ENCODE measurements around the gene USH1C. TPM values are rescaled to one million over a fixed set of nuclear protein-coding genes. Genes with fewer than 3 reads are reported as not detected.

The USH1C gene
- polyA plus RNA-seq, 6 donors from 2014 or later = not detected

- Mint-ChIP-seq H3K4me1 (no peaks in the 10 kb centered on the region), H3K36me3 (no peaks in the 10 kb centered on the region), H3K9me3 (no peaks in the 10 kb centered on the region), H3K4me3 (no peak overlapping the region), H3K27ac (peak overlapping the region in 1 of 6 donors; percentile 40), H3K27me3 (peaks cover 14 to 28% (median 20%) of the 10 kb centered on the region in 3 donors)
- no peak for ATAC-seq (ENCODE audit: low read depth in 2 of 2)
- DNase-seq = no peak
Measured at GRCh38 chr11:17561526-17561925, 17.3 kb upstream of the USH1C start.

GRCh38 chr11:17561111-17561415 is 16.8 kb upstream of the USH1C start:
- Mint-ChIP-seq H3K27me3 (peaks cover 16 to 33% (median 25%) of the 10 kb centered on the region in 3 donors), H3K4me1 (no peaks in the 10 kb centered on the region), H3K9me3 (no peaks in the 10 kb centered on the region), H3K4me3 (no peak overlapping the region), H3K36me3 (no peaks in the 10 kb centered on the region), H3K27ac (no peak overlapping the region)
- DNase-seq (no peak), ATAC-seq (ENCODE audit: low read depth in 2 of 2) (no peak)

- peak overlapping the region in 1 of 6 donors; percentile 40 for H3K27ac Mint-ChIP-seq
- DNase-seq = no peak
- no peaks in the 10 kb centered on the region for H3K36me3 Mint-ChIP-seq
- no peaks in the 10 kb centered on the region for H3K4me1 Mint-ChIP-seq
- H3K4me3 Mint-ChIP-seq = no peak overlapping the region
- H3K27me3 Mint-ChIP-seq = peaks cover 18 to 36% (median 26%) of the 10 kb centered on the region in 3 donors
- no peak for ATAC-seq (ENCODE audit: low read depth in 2 of 2)
- H3K9me3 Mint-ChIP-seq = no peaks in the 10 kb centered on the region
Measured at GRCh38 chr11:17560281-17561110, 16.3 kb upstream of the USH1C start.

- H3K4me3 Mint-ChIP-seq = no peak overlapping the region
Measured at GRCh38 chr11:17559341-17560087, 15.3 kb upstream of the USH1C start.

GRCh38 chr11:17558916-17559315 is 14.7 kb upstream of the USH1C start:
- H3K27ac Mint-ChIP-seq = no peak overlapping the region
- H3K4me1 Mint-ChIP-seq = no peaks in the 10 kb centered on the region
- H3K27me3 Mint-ChIP-seq = peaks cover 19 to 43% (median 26%) of the 10 kb centered on the region in 3 donors
- ATAC-seq (ENCODE audit: low read depth in 2 of 2) (no peak), DNase-seq (no peak)
- no peaks in the 10 kb centered on the region for H3K36me3 Mint-ChIP-seq
- no peak overlapping the region for H3K4me3 Mint-ChIP-seq
- no peaks in the 10 kb centered on the region for H3K9me3 Mint-ChIP-seq

More at GRCh38 chr11:17559341-17560087, 15.3 kb upstream of the USH1C start:
- DNase-seq (no peak), ATAC-seq (ENCODE audit: low read depth in 2 of 2) (no peak)
- Mint-ChIP-seq H3K27me3 (peaks cover 18 to 43% (median 26%) of the 10 kb centered on the region in 3 donors), H3K36me3 (no peaks in the 10 kb centered on the region), H3K4me1 (no peaks in the 10 kb centered on the region), H3K27ac (no peak overlapping the region), H3K9me3 (no peaks in the 10 kb centered on the region)

GRCh38 chr11:17558025-17558780 is 14.0 kb upstream of the USH1C start:
- H3K9me3 Mint-ChIP-seq = no peaks in the 10 kb centered on the region
- H3K27ac Mint-ChIP-seq = no peak overlapping the region
- ATAC-seq (ENCODE audit: low read depth in 2 of 2) (no peak), DNase-seq (no peak)
- no peaks in the 10 kb centered on the region for H3K36me3 Mint-ChIP-seq
- H3K27me3 Mint-ChIP-seq = peaks cover 22 to 45% (median 26%) of the 10 kb centered on the region in 3 donors
- no peak overlapping the region for H3K4me3 Mint-ChIP-seq
- H3K4me1 Mint-ChIP-seq = no peaks in the 10 kb centered on the region

GRCh38 chr11:17556999-17557398 is 12.8 kb upstream of the USH1C start:
- no peak overlapping the region for H3K4me3 Mint-ChIP-seq
- no peaks in the 10 kb centered on the region for H3K4me1 Mint-ChIP-seq
- H3K27me3 Mint-ChIP-seq = peaks cover 22 to 57% (median 34%) of the 10 kb centered on the region in 3 donors
- H3K27ac Mint-ChIP-seq = no peak overlapping the region
- no peak for ATAC-seq (ENCODE audit: low read depth in 2 of 2)
- H3K36me3 Mint-ChIP-seq = no peaks in the 10 kb centered on the region
- DNase-seq = no peak
- H3K9me3 Mint-ChIP-seq = no peaks in the 10 kb centered on the region

- Mint-ChIP-seq H3K27me3 (peaks cover 27 to 52% (median 32%) of the 10 kb centered on the region in 3 donors), H3K9me3 (no peaks in the 10 kb centered on the region), H3K4me3 (no peak overlapping the region), H3K4me1 (no peaks in the 10 kb centered on the region), H3K27ac (no peak overlapping the region), H3K36me3 (no peaks in the 10 kb centered on the region)
- DNase-seq (no peak), ATAC-seq (ENCODE audit: low read depth in 2 of 2) (no peak)
Measured at GRCh38 chr11:17554487-17554886, 10.3 kb upstream of the USH1C start.

GRCh38 chr11:17553249-17553546 is 9.0 kb upstream of the USH1C start:
- no peak overlapping the region for H3K4me3 Mint-ChIP-seq
- DNase-seq (no peak), ATAC-seq (ENCODE audit: low read depth in 2 of 2) (no peak)
- H3K4me1 Mint-ChIP-seq = no peaks in the 10 kb centered on the region
- no peaks in the 10 kb centered on the region for H3K36me3 Mint-ChIP-seq
- no peak overlapping the region for H3K27ac Mint-ChIP-seq
- H3K27me3 Mint-ChIP-seq = peaks cover 22 to 47% (median 35%) of the 10 kb centered on the region in 3 donors
- no peaks in the 10 kb centered on the region for H3K9me3 Mint-ChIP-seq

- H3K4me1 Mint-ChIP-seq = no peaks in the 10 kb centered on the region
- H3K27me3 Mint-ChIP-seq = peaks cover 26 to 46% (median 39%) of the 10 kb centered on the region in 3 donors
- H3K27ac Mint-ChIP-seq = no peak overlapping the region
- H3K9me3 Mint-ChIP-seq = no peaks in the 10 kb centered on the region
- ATAC-seq (ENCODE audit: low read depth in 2 of 2) = no peak
- H3K4me3 Mint-ChIP-seq = no peak overlapping the region
- no peak for DNase-seq
- H3K36me3 Mint-ChIP-seq = no peaks in the 10 kb centered on the region
Measured at GRCh38 chr11:17552392-17553248, 8.4 kb upstream of the USH1C start.

- ATAC-seq (ENCODE audit: low read depth in 2 of 2) (no peak), DNase-seq (no peak)
- Mint-ChIP-seq H3K27me3 (peaks cover 24 to 46% (median 41%) of the 10 kb centered on the region in 3 donors), H3K4me3 (no peak overlapping the region), H3K27ac (peak overlapping the region in 1 of 6 donors; percentile 53), H3K4me1 (peaks cover 0 to 5% (median 3%) of the 10 kb centered on the region in 3 donors), H3K9me3 (peaks cover 0 to 4% (median 0%) of the 10 kb centered on the region in 7 donors), H3K36me3 (no peaks in the 10 kb centered on the region)
Measured at GRCh38 chr11:17552041-17552355, 7.8 kb upstream of the USH1C start.

- Mint-ChIP-seq H3K4me1 (peaks cover 0 to 6% (median 3%) of the 10 kb centered on the region in 3 donors), H3K36me3 (no peaks in the 10 kb centered on the region), H3K9me3 (peaks cover 0 to 4% (median 0%) of the 10 kb centered on the region in 7 donors), H3K27me3 (peaks cover 28 to 47% (median 42%) of the 10 kb centered on the region in 3 donors), H3K4me3 (no peak overlapping the region), H3K27ac (no peak overlapping the region)
- ATAC-seq (ENCODE audit: low read depth in 2 of 2) (no peak), DNase-seq (no peak)
Measured at GRCh38 chr11:17551347-17552040, 7.3 kb upstream of the USH1C start.

Measured in naive B cell (primary cell).